K562 (cell line): ENCODE data around the gene YBX2. TPM values are rescaled to one million over a fixed set of nuclear protein-coding genes. Genes with fewer than 3 reads are reported as not detected.

ENCODE experiments used
- GATAD2B ChIP-seq: fragments of 450-650 bp; IDR thresholded peaks from 2 replicates; pipeline ENCODE4 v1.6.1; 2017; ENCODE audit warnings: mild to moderate bottlenecking, borderline replicate concordance
- TEAD2 ChIP-seq: fragments of 450-650 bp; IDR thresholded peaks from 2 replicates; pipeline ENCODE4 v1.6.1; 2016; ENCODE audit warnings: missing genetic modification characterization, control low read depth, missing compliant biosample characterization
- U2AF1 ChIP-seq: fragments of 200-400 bp; formaldehyde crosslinking; optimal IDR thresholded peaks from 2 replicates; pipeline ENCODE3; 2017; ENCODE audit warnings: mild to moderate bottlenecking, low read depth, low read length, moderate library complexity
- ZC3H8 ChIP-seq: fragments of 450-650 bp; IDR thresholded peaks from 2 replicates; pipeline ENCODE4 v1.6.1; 2017
- polyA plus RNA-seq, 8 experiments: library from polyadenylated mRNA; depleted of rRNA in 4 of 8; stranded (reverse) in 5 of 8; unstranded in 3 of 8; fragments of >200 nt; fragmentation: Nextera tagmentation in 2 of 8; fragmentation: Illumina TruSeq in 1 of 8; extraction: Ambion mirVana in 2 of 8; extraction: Trizol in 1 of 8; gene quantifications; 2 replicates each; pipeline versions ENCODE4 v1.2.1 to v1.2.3, GENCODE V29; 2011 to 2014; ENCODE audit warnings: inconsistent platforms in 1 of 8, missing spikeins in 1 of 8
- total RNA-seq, 7 experiments: library from RNA; depleted of rRNA in 6 of 7; stranded (reverse); fragments of >200 nt in 6 of 7; fragmentation: Illumina TruSeq in 2 of 7; extraction: Trizol in 2 of 7; gene quantifications; 2 replicates each; pipeline versions ENCODE4 v1.2.1 to v1.2.3, GENCODE V29; 2011 to 2021; ENCODE audit warnings: low replicate concordance in 1 of 7
- TF ChIP-seq, protein P1 (sequence below), 2 experiments: fragments of 450-650 bp; formaldehyde crosslinking in 1 of 2; IDR thresholded peaks; 2 replicates each; pipeline versions ENCODE4 v1.4.0 to v1.6.1; 2014 to 2020; ENCODE audit warnings: mild to moderate bottlenecking in 2 of 2, borderline replicate concordance in 1 of 2, low read depth in 1 of 2
- TF ChIP-seq, protein P2 (sequence below): fragments of 450-650 bp; IDR thresholded peaks from 2 replicates; pipeline ENCODE4 v1.6.1; 2016; ENCODE audit warnings: borderline replicate concordance
- TF ChIP-seq, protein P3 (sequence below): sonication (generic); formaldehyde crosslinking; IDR thresholded peaks from 2 replicates; pipeline ENCODE4 v1.5.0; 2020; ENCODE audit warnings: missing genetic modification reagents
- TF ChIP-seq, protein P4 (sequence below): IDR thresholded peaks from 2 replicates; pipeline ENCODE4 v1.6.1; 2014; ENCODE audit warnings: antibody characterized with exemption
- TF ChIP-seq, protein P5 (sequence below): fragments of 250-450 bp; sonication (Bioruptor Pico); IDR thresholded peaks from 2 replicates; pipeline ENCODE4 v1.5.0; 2021; ENCODE audit warnings: mild to moderate bottlenecking, borderline replicate concordance

The YBX2 gene
- total and polyA plus RNA-seq, 9 of the 15 experiments (the other 6 are each of a cell fraction or from before 2014, with no cell fraction given), result 0.03 to 0.59 (median 0.27) TPM; not detected in 6

DNA sequence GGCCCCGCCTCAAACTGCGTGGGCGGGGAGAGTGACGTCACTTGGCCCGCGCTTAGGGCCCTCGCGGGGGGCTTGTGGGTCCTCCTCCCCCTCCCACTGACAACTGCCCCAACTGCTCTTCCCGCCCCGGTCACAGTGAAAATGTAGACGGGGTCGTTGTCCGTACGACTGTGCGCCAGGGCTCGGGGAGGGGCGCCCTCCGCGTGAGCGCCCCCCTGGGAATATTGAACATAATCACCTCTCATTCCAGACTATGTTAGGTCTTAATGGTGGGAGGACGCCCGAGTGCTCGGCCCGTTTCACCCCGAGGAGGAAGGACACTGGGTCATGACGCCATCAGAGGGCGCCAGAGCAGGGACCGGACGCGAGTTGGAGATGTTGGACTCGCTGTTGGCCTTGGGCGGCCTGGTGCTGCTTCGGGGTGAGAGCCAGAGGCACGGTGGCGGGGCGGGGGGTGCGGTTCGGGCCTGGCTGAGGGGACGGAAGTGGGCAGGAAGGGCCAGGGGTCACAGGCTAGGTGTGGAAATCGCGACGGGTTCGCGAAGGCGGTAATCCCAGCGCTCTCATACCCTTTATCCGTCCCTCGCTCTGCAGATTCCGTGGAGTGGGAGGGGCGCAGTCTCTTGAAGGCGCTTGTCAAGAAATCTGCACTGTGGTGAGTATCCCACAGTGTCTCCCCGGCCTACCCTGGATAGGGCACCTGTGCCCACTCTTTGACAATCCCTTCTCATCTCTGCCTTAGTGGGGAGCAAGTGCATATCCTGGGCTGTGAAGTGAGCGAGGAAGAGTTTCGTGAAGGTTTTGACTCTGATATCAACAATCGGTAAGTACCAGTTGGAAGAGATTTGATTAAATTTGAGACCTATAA is 42.0 kb downstream of the YBX2 start, which contains the start of gene ELP5 (continued):
- TF ChIP-seq, protein P1, sequence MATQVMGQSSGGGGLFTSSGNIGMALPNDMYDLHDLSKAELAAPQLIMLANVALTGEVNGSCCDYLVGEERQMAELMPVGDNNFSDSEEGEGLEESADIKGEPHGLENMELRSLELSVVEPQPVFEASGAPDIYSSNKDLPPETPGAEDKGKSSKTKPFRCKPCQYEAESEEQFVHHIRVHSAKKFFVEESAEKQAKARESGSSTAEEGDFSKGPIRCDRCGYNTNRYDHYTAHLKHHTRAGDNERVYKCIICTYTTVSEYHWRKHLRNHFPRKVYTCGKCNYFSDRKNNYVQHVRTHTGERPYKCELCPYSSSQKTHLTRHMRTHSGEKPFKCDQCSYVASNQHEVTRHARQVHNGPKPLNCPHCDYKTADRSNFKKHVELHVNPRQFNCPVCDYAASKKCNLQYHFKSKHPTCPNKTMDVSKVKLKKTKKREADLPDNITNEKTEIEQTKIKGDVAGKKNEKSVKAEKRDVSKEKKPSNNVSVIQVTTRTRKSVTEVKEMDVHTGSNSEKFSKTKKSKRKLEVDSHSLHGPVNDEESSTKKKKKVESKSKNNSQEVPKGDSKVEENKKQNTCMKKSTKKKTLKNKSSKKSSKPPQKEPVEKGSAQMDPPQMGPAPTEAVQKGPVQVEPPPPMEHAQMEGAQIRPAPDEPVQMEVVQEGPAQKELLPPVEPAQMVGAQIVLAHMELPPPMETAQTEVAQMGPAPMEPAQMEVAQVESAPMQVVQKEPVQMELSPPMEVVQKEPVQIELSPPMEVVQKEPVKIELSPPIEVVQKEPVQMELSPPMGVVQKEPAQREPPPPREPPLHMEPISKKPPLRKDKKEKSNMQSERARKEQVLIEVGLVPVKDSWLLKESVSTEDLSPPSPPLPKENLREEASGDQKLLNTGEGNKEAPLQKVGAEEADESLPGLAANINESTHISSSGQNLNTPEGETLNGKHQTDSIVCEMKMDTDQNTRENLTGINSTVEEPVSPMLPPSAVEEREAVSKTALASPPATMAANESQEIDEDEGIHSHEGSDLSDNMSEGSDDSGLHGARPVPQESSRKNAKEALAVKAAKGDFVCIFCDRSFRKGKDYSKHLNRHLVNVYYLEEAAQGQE (IDR thresholded peaks at IDR 0.05; ENCODE audit: borderline replicate concordance), result no peak; the same call in 1 of the 2 replicates
- TF ChIP-seq, protein P1 (CRISPR knock-in tag; IDR thresholded peaks at IDR 0.05; ENCODE audit: low read depth), result no peak
- TF ChIP-seq, protein P2, sequence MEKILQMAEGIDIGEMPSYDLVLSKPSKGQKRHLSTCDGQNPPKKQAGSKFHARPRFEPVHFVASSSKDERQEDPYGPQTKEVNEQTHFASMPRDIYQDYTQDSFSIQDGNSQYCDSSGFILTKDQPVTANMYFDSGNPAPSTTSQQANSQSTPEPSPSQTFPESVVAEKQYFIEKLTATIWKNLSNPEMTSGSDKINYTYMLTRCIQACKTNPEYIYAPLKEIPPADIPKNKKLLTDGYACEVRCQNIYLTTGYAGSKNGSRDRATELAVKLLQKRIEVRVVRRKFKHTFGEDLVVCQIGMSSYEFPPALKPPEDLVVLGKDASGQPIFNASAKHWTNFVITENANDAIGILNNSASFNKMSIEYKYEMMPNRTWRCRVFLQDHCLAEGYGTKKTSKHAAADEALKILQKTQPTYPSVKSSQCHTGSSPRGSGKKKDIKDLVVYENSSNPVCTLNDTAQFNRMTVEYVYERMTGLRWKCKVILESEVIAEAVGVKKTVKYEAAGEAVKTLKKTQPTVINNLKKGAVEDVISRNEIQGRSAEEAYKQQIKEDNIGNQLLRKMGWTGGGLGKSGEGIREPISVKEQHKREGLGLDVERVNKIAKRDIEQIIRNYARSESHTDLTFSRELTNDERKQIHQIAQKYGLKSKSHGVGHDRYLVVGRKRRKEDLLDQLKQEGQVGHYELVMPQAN, result peak; percentile 88
- TF ChIP-seq, protein P3, sequence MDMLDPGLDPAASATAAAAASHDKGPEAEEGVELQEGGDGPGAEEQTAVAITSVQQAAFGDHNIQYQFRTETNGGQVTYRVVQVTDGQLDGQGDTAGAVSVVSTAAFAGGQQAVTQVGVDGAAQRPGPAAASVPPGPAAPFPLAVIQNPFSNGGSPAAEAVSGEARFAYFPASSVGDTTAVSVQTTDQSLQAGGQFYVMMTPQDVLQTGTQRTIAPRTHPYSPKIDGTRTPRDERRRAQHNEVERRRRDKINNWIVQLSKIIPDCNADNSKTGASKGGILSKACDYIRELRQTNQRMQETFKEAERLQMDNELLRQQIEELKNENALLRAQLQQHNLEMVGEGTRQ, result no peak
- TF ChIP-seq U2AF1 (no peak), TEAD2 (tag) (no peak), ZC3H8 (no peak), GATAD2B (peak; percentile 51; the same call in 1 of the 2 replicates)
- TF ChIP-seq, protein P4, sequence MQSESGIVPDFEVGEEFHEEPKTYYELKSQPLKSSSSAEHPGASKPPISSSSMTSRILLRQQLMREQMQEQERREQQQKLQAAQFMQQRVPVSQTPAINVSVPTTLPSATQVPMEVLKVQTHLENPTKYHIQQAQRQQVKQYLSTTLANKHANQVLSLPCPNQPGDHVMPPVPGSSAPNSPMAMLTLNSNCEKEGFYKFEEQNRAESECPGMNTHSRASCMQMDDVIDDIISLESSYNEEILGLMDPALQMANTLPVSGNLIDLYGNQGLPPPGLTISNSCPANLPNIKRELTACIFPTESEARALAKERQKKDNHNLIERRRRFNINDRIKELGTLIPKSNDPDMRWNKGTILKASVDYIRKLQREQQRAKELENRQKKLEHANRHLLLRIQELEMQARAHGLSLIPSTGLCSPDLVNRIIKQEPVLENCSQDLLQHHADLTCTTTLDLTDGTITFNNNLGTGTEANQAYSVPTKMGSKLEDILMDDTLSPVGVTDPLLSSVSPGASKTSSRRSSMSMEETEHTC, result no peak
- TF ChIP-seq, protein P5, sequence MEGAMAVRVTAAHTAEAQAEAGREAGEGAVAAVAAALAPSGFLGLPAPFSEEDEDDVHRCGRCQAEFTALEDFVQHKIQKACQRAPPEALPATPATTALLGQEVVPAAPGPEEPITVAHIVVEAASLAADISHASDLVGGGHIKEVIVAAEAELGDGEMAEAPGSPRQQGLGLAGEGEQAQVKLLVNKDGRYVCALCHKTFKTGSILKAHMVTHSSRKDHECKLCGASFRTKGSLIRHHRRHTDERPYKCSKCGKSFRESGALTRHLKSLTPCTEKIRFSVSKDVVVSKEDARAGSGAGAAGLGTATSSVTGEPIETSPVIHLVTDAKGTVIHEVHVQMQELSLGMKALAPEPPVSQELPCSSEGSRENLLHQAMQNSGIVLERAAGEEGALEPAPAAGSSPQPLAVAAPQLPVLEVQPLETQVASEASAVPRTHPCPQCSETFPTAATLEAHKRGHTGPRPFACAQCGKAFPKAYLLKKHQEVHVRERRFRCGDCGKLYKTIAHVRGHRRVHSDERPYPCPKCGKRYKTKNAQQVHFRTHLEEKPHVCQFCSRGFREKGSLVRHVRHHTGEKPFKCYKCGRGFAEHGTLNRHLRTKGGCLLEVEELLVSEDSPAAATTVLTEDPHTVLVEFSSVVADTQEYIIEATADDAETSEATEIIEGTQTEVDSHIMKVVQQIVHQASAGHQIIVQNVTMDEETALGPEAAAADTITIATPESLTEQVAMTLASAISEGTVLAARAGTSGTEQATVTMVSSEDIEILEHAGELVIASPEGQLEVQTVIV, result no peak
